GM19023 (cell line): Measurements from ENCODE around the gene SKAP2.

ENCODE experiments used
- ATAC-seq: cut with Tn5 transposase; IDR thresholded peaks from one replicate; pipeline ENCODE4 v1.9.1; 2021; ENCODE audit warnings: mild to moderate bottlenecking, moderate library complexity; ENCODE audit not compliant: unreplicated experiment

Gene SKAP2

DNA sequence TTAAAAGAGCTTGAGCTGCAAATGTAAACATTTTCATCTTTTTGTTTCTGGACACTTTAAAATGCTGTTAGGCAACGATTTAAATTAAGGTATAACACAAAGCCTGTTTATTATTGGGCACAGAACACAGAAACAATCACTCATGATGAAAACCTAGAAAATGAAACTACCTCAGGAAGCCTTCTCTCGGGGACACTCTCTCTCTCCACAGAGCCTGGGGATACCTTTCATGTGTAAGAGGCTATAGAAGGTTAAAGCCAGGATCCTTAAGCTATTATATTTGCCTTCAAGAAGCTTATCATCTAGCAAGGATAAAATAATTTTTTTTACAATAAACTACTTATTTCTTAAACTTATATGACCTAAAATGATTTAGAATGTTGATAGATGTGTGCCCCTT lies 194.1 kb downstream of the SKAP2 start:
- ATAC-seq: no peak

- ATAC-seq: no peak
Observed at GRCh38 chr7:26668821-26669220, 195.6 kb downstream of the SKAP2 start.

DNA sequence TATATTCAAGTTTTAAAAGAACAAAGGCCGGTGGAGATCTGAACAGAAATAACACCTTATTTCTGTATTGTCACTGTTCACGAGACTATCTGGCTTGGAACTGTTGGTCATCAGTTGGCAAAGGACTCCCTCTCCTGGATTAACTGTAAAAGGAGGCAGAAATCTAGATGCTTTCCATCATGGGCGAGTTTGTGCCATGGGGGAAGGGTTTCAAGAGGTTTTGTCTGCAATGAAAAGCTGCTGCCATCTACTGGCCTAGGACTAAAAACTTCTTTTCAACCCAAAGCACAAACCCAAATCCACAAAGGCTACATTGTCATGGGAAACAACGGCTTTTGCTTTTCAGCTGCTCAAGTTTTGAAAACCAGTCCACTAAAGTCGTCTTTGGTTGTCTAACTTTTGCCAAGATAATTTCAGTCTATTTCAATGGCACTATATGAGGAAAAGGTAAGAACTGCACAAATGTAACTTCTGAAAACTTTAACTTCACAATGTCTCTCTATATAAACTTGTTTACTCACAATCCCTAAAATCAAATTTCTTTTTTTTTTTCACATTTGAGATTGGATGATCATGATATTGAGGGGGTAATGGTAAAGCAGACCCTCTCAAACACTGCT lies 196.8 kb downstream of the SKAP2 start:
- no peak for ATAC-seq

DNA sequence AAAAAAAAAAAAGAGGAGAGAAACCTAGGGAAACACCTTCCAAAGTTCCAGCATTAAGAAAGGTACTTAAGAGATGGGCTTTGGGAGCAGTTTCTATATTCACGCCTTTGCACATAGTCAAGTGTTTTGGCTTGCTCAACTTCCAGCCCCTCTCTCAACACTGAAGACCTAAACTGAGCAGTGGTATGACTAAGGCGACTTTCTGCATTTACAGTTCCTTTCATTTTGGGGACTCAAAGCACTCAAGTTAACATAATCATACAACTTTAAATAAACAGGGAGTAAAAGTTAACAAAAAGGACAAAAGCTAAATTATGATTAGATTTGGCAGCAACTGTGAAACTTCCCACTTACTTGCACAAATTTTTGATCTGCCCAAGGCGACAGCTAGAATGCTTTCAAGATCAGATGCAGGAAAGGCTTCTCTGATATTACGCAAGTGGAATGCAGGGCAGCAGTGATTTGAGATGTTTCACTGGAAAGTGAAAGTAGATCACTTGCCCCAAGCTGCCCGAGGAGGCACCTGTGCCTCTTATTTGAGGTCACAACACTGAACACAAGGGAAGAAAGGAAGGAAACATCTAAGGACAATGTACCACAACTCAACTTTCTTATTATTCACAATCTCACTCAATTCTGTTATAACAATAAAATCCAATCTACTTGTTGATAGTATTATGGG lies 199.5 kb downstream of the SKAP2 start:
- no peak for ATAC-seq

GRCh38 chr7:26664274-26664673 lies 200.1 kb downstream of the SKAP2 start:
- no peak for ATAC-seq

- no peak for ATAC-seq
Observed at GRCh38 chr7:26663874-26664273, 200.5 kb downstream of the SKAP2 start.

DNA sequence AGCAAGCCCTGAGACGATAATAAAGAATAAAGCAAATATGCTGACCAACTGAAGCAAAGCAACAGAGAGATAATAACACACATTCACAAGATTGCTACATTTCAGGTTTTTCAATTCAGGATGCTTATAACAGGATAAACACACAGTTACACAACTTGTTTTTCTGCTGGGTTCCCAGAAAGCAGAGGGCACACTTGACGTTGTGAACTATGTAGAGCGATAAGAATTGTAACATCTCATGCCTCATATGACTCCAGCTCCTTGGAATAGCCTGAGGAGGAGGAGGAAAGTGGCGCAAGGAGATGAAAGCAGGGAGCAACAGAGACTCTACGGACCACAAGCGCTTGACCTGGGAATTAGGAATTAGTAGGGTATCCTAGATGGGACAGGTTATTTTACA lies 201.7 kb downstream of the SKAP2 start:
- no peak for ATAC-seq

GRCh38 chr7:26659121-26659520 lies 205.3 kb downstream of the SKAP2 start:
- no peak for ATAC-seq

GRCh38 chr7:26658389-26659084 lies 205.9 kb downstream of the SKAP2 start:
- no peak for ATAC-seq

GRCh38 chr7:26657686-26658388 lies 206.6 kb downstream of the SKAP2 start:
- ATAC-seq: no peak

DNA sequence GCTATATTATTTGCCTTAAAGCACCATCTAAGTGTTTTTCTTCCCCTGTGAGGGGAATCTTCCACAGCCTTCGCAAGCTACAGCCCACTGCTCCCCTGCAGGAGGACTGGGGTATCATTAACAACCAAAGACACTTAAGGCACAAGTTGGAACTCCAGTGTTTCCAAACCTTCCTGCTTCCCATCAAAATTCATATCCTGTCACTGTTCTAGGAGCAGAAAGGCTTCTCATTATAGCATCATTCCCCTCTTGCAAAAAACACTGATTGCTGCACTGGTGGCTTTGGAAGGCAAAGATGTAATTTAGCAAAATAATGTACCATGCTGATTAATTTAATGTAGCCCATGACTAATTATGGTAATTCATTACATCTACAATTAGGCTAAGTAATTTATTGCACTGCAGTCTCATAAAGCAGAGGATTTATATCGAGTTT lies 207.2 kb downstream of the SKAP2 start:
- ATAC-seq: no peak

GRCh38 chr7:26656735-26657134 lies 207.7 kb downstream of the SKAP2 start:
- no peak for ATAC-seq

- ATAC-seq: no peak
Observed at GRCh38 chr7:26655781-26656180, 208.6 kb downstream of the SKAP2 start.

DNA sequence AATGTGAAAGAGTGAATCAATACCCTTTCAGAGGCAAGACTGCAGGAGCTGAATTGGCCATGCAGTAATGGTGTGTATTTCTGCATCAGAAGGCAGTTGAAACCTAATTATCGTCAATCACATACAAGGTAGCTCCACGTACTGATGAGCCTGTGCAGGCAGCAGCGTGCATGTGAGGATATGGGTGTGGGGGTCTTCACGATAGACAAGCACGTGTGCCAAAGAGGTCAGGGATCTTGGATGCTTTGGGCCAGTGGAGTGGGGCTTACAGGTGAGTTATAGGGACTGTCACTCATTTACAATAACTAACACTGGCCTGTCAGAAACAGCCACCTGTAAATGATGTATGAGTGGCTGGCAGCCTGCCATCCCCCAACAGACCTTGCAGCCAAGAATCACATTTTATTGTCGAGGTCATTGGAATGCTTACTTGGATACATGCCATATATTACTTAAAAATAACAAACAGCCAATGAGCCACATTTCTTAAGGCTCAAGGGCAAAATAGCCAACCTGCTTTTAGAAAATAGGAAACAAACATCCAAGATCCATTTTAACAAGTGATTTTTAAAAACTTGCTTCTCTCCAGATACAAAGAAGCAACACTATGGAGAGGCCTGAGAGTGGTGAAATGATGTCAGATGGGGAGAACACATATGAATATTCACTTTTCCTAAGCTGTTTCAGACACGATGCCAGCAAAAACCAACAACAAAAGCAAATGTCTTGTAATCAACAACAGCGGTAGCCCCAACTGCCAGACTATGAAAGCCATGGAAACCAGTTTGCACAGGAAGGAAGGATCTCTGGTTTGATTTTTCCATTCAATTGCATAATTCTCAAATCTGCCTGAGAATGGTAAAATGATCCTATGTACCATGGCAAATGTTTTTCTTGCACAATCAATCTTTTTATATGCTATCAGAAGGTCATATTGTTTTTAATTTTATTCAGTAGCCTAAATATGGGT lies 210.7 kb downstream of the SKAP2 start:
- no peak for ATAC-seq

DNA sequence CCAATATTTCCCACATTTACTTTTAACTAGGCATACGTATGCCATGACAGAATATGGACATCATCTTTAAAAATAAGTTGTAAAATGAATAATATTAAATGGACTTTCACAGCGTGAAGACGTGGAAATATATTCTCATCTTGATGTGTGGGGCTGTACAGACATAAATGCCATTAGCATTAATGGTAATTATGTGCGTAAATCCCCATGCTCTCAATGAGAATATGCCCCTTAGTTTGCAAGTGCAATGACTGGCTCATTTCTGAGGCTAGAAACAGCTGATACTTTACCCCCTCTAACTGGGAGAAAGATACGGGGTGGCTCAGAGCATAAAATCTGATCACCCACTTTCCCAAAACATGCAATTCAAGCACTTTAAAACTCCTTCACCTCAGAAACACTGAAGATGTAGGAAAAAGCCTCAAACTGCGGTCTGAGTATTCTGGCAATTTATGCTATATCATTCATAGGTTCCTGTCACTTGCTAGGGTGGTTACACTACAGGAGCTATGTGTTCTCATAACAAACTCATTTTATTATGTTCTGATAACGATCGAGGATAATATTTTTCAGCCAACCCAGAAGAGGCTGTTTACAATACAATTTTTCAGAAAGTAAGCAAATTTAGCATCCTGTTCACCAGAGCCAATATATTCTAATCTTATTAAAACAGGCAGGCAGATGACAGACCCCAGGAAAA lies 211.8 kb downstream of the SKAP2 start:
- no peak for ATAC-seq

DNA sequence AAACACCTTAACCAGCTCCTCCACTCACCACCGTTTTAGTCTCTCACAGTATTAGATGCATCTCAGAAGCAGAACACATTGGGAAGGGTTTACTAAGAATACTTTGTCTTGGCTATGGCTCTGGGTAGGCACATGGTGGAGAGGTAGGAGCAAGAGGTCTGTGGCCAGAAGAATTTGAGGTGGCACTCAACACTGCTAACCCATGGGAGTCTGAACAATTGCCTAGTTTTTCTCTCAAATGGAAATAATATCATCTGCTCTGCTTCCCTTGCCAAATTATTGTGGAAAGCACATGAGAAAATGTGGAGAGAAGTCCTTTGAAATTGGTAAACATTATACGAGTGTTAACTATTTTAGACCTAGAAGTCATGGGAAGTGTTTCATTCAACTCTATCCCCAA lies 214.3 kb downstream of the SKAP2 start:
- ATAC-seq: no peak

- ATAC-seq: no peak
Observed at GRCh38 chr7:26649388-26649787, 215.0 kb downstream of the SKAP2 start.

DNA sequence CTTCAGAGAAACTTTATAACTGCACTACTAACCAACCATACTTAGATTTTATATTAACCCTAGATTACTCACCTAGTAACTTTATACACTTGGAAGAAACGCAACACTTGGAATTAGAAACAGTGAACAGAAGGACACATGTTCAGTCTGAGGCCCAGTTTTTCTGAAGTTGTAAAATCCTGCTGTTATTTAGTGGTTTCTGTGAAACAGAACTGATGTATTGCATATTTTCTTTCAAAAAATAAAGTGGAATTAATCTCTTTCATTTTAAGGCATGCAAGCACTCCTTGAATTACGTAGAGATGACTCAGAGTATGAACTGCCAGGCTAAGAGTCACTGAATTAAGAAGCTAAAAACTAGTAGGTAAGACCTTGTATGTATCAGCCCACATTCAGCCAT lies 215.8 kb downstream of the SKAP2 start:
- no peak for ATAC-seq

GRCh38 chr7:26646336-26647048 lies 217.9 kb downstream of the SKAP2 start:
- ATAC-seq: no peak
